SHP77 treated with DMSO at 0.1 percent for 48 hours (cell line): Measurements from ENCODE around the gene TRIM2.

Experiments
- DNase-seq: peaks from one replicate; lab custom pipeline; 2025; lab: John Stamatoyannopoulos, UW

Gene TRIM2

DNA sequence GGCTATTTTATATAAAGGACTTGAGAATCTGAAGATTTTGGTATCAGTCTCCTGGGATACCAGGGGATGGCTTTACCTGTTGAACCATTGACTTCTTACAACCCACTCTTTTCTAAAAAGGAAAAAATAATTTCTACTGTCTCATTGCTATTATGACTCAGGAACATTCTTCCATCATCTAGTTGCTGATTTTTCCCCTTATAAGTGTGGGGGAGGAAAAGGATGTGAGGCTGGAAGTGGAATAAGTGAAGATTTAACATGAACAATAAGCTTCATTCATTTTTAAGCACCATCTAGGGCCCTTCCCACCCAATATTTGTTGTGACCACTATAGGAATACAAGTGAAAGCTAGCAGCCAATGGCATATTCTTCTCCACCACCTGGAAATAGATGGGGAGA lies 129.6 kb downstream of the TRIM2 start:
- DNase-seq, result no peak

DNA sequence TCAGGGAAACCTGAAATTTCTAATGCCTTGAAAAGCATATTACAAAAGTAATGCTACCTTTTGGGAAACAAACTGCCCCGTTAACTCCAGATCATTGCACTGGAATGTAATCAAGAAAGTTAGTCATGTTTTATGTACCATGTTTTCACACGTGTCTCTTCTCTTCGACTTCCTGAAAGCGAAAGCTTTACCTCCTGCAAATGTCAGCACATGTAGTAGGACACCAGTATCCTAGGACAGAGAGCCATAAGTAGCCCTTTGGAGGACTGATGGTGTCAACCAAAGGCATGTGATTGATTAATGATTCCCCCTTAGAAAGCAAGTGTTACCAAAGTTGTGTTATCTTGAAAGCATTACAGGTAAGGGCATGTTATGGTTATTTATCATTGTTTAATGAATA lies 131.4 kb downstream of the TRIM2 start:
- no peak for DNase-seq

DNA sequence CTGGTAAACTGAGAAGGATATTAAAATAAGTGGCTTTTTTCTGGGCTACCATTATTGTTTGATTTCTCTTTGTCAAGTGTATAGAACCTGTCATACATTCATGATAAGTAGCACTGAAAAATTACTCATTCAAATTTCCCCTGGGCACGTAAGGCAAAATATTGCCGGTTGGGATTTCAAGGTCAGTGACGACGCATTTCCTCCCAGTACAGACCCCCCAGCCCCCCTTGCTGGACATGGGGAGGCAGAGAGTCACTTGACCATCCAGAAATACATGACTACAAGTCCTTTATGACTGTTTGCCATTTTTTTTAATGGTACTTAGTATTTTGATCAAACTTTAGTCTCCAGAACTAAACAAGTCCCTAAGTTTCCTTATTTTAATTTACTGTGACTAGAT lies 133.4 kb downstream of the TRIM2 start:
- no peak for DNase-seq

DNA sequence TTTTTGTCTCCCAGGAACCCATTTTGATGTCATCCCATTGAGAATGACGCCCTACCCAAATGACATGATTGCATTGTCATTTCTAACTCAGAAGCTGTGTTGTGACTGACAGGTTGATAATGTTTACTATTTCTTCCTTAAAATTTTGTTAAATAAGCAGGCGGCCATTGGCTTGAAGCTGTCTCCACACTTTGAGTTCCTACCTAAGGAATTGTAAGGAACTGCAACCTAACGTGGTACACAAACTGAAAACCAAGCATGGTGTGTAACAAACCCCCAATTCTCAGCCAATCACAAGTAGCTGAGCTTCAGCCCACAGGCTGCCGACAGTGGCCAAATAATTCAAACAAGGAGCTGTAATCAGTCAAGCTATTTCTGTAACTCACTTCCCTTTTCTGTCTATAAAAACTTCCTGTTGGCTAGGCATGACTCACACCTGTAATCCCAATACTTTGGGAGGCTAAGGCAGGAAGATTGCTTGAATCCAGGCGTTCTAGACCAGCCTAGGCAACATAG lies 137.4 kb downstream of the TRIM2 start:
- DNase-seq, result no peak

DNA sequence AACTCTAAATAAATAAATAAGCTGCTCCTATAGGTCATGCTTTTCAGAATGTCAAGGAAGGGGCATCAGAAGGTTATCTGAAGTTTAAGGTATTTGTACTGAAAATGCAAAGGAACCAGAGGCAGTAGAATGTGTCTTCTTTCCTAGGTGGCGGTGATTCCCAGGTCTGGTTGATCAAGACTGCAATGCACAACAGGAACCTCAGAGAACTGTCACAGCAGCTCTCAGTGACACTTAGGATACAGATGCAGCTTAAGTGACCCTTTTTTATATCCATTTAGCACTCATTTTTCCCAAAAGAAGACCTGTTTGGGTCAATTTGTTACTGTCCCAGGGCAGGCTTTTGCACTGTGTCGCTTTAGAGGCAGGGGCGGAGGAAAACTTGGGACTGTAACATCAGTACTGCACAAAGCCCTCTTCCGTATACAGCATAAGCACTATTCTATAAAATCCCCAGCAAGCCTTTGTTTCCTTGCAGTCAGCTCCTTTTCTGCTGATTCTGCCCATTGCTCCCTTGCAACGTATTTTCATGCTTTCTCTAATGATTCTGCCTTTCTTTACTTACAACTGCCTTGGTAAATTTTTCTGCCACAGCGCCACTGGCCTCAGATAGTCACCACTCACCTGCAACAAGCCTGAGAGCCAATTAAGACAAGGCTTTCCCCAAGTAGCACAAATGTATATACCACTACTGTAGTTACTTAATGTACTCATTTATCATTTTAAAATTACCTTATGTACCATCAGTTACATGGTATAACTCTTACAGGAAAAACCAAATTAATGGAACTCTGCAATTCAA lies 138.7 kb downstream of the TRIM2 start:
- no peak for DNase-seq

DNA sequence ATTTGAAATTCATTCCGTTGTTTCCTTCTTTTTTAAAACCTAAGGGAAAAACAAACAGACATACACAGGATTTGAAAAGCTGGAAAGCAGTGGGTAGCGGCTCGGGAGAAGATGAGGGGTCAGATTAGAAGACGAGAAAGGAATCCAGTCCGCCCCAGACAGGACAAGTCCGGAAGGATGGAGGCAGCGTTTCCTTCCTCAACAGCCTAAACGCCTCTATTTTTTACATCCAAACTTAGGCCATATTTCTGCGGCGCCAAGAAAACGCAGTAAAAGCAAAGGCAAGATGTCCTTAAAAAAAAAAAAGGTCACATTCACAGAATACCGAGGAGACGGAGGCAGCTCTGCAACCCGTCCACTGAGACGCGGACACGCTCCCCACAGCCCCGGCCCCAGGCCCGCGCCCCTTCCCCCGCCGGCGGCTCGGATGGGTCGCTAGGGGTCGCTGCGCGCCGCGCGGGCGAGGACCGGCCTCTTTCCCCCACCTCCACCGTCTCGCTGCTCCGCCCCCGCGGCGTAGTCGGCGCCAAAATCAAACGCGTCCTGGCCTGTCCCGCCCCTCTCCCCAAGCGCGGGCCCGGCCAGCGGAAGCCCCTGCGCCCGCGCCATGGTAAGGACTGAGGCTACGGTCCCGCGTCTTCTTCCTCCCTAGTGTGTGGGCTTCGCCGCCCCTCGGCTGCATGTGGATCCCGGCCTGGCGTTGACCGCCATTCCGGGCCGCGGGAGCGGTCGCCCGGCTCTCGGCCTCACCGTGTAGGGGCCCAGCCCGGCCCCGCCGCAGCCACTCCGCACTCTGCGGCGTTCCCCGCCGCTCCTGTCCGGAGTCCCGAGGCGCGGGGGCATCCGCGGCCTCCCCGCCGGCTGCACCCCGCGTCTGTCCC lies 140.1 kb downstream of the TRIM2 start, which contains the start of gene MND1:
MND1 (plus strand) TSS at position 558 of the 881 bp plus-strand sequence; CDS start at position 608, 50 bp downstream.
- DNase-seq, result peak; percentile 14

DNA sequence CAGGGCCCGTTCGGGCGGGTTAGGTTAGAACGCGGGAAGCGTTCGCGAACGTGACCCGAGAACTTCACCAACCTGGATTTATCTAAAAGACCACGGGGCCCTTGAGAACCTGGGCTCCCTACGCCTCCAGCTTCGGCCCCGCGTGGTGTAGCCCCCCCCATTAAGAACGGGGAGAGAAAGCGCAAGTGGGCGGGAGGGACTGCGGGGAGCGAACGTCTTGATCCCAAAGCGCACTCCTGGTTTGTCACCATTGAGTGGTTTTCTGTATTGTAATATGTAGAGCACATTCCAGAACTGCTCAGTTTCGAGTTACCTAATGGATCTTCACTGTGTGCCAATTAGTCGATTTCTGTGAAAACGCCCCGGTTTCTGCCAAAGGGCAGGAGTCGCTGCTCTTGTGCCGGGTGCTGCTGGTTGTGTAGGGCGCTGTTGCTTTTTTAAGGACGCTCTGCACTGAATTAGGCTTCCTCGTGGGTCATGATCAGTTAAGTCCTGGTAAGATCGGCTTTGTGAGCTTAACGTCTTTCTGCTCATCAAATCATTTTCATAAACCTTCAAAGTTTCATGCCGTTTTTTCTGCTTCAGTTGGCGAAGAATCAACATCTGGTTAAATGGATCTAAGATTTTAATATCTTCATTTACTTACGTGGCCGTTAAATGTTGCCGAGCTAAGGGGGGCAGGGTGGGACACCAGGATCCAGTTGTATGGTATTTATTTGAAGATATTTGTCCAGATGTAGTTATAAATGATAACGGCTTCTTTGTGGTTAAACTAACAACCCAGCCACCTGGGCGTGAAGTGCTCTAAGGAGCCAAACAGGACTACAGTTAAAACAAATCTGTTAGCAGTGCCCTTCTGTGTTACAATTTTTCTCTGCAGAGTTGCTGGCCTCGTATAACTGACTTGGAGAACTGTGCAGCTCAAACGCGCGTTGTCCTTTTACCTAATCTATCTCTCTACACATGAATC lies 141.1 kb downstream of the TRIM2 start:
- DNase-seq, result no peak

DNA sequence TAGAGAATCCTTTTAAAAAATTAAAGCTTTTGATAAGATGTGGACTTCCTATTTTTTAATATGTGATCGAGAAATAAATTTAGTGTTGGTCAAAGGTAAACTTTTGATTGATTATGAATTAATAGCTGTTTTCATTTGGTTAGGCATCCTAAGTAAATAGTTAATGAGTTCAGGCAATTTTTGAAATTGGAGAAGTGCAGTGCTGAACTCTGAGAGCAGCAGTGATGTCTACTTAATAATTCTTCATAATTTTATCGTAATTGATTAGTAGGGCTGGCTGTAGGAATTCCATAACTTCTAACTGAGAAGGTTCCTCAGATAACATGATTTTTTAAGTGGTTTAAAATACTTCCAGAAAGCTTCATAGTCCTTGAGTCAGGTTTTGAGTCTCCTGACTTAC lies 141.8 kb downstream of the TRIM2 start:
- DNase-seq, result no peak

DNA sequence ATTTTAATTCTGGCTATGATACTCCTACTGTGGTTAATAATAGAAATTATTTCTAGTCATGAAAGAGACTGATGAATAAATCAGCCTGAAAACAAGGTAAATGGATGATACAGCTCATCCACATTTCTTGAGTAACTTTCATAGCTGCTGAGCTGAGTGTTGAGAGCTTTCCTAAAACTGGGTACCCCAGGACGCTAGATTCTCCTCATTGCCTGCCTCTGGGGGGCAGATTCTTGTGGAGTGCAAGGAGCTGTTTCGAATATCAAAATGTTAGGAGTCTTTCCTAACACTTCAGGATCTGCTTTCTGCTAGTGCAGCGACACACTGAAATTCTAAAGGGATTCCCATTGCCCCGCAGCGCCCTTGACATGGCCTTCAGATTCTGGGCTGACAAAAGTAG lies 142.3 kb downstream of the TRIM2 start:
- no peak for DNase-seq

DNA sequence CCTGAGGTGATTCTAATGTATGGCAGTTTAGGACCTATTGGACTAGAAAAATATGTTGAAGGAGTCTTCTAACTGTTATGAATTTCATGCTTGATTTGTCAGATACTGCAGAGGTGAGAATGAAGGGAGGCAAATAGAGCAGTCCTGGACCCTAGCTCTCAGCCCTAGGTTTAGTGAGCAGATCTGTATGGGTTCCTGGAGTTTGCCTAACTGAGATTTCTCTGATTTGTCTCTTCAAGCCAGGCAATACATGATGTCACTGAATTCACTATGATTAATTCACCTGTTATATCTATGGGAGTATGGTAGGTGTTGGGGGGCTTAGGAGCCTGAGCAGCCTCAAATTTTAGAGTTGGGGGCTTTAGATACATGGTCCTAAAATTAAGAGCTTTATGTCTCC lies 142.9 kb downstream of the TRIM2 start:
- DNase-seq, result no peak

DNA sequence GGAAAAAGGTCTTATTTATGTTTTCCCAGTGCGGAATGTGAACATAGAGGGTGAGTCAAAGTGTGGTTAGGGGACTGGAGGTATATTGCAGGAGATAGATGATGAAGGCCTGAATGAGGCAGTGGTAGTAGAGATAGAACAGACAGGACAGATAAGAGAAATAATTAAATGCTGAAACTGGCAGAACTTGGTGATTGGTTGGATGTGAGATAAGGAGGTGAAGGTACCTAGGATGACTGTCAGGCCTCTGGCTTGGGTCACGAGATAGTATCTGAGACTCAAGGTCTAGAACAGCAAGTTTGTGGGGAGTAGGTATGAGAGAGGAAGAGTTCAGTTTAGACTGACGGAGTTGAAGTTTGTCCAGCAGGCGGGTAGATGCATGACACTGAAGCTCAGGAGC lies 143.8 kb downstream of the TRIM2 start:
- DNase-seq, result no peak

DNA sequence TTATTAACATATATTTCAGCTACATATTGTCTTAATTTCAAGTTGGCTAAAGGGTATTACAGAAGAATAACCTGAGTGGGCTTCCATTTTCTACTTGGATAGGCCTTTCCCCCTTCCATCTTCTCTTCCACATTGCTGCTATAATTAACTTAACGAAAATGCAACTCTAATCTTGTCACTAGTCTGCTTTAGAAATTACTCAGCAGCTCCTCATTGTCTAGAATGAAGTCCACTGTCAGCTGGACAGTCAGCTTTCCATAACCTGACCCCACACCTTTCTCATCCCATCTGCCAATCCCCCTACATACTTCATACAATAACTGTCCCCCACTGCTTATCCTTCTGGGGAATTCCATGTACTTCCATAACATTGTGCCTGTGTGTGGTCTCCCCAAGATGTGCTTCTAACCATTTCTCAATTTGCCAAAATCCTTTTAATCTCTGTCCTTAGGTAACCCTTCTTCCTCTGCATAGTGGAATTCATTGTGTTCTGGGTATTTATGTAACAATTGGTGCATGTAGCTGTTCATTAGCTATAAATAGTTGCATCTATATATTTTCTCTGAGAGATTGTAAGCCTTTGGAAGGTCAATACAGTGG lies 145.1 kb downstream of the TRIM2 start:
- DNase-seq, result no peak

DNA sequence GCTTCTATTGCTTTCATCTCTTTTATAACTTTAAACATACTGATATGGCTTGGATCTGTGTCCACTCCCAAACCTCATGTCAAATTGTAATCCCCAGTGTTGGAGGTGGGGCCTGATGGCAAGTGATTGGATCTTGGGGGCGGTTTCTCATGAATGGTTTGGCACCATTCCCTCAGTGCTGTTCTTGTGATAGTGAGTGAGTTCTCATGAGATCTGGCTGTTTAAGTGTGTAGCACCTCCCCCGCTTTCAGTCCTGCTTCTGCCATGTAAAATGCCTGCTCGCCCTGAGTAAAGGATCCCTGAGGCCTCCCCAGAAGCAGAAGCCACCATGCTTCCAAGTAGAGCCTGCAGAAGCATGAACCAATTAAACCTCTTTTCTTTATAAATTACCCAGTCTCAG lies 157.9 kb downstream of the TRIM2 start:
- no peak for DNase-seq

DNA sequence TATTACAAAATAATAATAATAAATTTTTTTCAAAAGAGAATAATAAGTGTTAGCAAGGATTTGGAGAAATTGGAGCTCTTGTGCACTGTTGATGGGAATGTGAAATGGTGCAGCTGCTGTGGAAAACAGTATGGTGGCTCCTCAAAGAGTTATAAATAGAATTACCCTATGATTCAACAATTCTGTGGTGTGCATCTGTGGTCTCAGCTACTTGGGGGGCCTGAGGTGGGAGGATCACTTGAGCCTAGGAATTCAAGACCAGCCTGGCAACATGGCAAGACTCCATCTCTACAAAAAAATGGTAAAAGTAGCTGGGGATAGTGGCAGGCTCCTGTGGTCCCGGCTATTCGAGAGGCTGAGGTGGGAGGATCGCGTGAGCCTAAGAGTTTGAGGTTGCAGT lies 159.8 kb downstream of the TRIM2 start:
- DNase-seq, result no peak

DNA sequence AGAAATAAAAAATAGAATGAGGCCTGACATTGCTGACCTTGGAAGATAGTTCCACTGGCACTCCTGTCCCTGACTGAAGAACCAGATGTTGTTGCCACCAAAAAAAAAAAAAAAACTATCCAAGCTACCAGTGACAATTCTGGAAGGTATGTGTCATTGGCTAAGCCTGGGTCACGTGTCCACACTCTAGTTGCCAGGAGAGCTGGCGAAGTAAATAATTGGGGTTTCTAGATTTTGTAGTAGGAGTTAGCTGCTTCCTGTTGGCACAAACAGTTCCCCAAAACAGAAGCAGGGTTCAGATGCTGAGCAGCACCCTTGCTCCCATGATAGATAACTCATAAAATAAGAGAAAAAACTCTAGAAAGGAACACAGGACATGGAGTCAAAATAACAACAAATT lies 160.8 kb downstream of the TRIM2 start:
- no peak for DNase-seq

DNA sequence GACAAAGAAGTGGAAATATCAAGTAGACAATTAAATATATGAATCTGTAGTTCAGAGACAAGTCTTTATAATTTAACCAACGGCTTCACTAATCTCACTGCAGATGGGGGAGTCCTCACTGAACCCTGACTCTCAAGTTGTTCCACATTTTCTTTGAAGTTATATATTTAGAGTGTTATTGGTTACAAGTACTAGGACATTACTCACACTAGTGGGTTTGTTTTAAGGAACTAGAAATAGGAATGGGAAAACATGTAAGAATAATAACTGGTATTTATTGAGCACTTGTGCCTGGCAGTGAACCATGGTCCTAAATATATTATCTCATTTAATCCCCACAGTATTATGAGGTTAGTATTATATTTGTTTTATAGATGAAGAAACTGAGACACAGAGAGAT lies 162.2 kb downstream of the TRIM2 start:
- no peak for DNase-seq

DNA sequence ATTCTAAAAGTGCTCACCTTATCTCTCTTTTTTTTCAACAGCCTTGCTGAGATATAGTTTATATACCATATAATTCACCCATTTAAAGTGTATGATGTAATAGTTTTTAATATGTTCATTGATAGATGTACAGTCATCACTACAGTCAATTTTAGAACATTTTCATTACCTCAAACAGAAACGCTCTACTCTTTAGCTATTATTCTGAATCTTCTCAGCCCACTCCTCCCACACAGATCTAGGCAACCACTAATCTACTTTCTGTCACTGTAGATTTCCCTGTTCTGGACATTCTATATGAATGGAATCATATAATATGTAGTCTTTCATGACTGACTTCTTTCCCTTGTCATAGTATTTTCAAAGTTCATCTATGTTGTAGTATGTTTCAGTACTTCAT lies 162.8 kb downstream of the TRIM2 start:
- DNase-seq, result no peak

DNA sequence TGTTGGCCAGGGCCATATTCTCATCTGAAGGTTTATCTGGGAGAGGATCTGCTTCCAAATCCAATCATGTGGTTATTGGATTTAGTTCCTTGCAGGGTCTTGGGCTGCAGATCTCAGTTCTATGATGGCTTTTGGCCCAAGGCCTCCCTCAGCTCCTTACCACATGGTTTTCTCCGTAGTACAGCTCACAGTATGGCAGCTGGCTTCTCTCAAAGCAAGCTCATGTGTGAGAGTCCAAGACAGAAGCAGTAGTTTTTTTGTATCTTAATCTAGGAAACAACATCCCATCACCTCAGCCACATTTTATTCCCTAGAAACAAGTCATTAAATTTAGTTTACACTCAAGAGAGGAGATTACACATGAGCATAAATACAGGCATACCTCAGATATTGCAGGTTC lies 164.8 kb downstream of the TRIM2 start:
- no peak for DNase-seq

DNA sequence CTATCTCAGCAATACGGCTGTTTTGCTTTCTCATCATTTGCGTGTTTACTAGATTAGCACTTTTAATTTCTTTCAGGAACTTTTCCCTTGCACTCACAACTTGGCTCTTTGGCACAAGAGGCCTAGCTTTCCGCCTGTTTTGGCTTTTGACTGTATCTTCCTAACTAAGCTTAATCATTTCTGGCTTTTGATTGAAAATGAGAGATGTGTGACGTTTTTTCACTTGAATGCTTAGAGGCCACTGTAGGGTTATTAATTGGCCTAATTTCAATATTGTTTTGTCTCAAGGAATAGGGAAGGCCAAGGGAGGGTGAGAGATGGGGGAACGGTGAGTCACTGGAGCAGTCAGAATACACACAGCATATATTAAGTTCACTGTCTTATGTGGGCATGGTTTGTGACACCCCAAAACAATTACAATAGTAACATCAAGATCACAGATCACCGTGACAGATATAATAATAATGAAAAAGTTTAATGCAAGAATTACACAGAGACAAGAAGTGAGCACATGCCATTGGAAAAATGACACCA lies 167.5 kb downstream of the TRIM2 start:
- DNase-seq, result no peak

DNA sequence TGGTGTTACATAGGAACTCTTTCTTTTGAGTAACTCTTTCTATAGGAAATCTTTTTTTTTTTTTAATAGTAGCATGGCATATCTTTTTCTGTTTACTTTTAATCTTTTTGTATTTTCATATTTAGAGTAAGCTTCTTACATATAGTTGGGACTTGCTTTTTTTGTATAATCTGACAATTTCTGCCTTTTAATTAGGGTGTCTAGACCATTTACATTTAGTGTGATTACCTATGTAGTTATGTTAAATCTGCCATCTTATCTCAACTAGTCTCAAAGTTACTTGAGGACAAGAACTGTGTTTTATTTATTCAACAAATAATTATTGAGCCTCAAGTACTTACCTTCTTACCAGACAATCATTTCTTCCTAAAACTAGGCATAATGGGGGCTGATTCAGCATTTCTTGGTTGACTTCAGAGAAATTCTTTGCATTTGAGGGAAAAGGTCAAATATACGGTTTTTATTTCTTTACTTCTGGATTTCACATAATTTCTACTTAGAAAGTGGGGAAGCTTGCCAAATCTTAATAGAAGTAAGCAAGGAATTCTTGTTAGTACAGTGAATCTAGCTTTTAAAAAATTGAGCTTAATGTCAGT lies 168.8 kb downstream of the TRIM2 start:
- no peak for DNase-seq

DNA sequence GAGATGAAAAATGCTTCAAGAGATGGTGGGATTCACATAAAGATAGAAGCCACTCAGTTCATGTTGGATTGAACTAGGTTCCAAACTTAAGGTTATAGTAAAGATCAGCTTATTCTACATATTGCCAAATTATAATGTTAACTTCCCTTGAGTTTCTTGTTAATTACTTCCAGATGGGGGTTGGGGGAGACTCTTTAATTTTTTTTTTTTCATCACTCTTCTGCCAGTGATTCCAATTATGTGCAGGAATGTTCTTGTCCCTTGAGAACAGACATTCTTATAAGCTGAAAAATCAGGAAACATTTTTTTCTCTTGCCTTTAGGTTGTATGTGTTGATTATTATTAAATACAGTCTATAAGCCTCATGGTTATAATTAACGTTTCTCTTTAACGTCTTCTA lies 170.2 kb downstream of the TRIM2 start:
- DNase-seq, result no peak
